GM12892 (cell line): Measurements from ENCODE around the gene SNAPC4.

Experiments used
- POLR2A ChIP-seq: IDR thresholded peaks from 2 replicates; pipeline ENCODE4 v1.6.1; 2011; ENCODE audit warnings: low read depth, low read length, control low read depth
- POLR2AphosphoS5 ChIP-seq: IDR thresholded peaks from 2 replicates; pipeline ENCODE4 v1.6.1; 2011; ENCODE audit warnings: low read depth, low read length, control low read depth

DNA sequence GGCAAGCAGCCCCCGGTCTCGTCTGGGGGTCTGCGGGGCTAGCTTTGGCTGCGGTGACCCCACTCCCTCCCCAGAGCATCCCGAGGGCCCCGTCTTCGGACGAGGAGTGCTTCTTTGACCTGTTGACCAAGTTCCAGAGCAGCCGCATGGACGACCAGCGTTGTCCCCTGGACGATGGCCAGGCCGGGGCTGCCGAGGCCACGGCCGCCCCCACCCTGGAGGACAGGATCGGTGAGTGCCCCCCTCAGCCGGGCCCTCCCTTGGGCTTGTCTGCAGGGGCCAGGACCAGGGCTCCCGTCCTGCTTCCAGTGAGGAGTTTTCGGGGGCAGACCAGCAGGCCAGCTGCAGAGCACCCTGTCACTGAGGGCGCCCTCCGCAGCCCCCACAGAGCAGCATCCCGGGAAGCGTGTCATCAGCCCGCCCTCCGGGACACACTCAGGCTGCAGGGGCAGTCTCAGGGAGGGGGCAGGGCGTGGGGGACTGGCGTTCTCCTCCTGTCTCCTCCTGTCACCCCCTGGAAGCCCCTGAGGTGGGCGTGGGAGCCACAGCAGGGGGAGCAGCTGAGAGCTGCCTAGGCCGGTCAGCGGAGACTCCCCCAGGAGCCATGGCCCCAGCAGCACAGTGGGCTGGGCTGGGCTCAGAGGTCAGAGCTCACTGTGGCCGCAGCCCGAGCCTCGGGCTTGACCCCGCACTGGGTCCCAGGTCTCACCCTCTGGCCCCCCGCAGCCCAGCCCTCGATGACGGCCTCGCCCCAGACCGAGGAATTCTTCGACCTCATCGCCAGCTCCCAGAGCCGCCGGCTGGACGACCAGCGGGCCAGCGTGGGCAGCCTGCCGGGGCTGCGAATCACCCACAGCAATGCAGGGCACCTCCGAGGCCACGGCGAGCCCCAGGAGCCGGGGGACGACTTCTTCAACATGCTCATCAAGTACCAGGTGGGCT, 44.1 kb downstream of the SNAPC4 start:
- no peak for TF ChIP-seq POLR2A
- TF ChIP-seq POLR2AphosphoS5: no peak
